Activated naive CD4-positive, alpha-beta T cell (primary cell): Measurements from ENCODE around the gene CSF3.

Experiments used
- DNase-seq, 4 experiments: peaks; one replicate each; lab custom pipeline; 2025; lab: John Stamatoyannopoulos, UW

Gene CSF3

DNA sequence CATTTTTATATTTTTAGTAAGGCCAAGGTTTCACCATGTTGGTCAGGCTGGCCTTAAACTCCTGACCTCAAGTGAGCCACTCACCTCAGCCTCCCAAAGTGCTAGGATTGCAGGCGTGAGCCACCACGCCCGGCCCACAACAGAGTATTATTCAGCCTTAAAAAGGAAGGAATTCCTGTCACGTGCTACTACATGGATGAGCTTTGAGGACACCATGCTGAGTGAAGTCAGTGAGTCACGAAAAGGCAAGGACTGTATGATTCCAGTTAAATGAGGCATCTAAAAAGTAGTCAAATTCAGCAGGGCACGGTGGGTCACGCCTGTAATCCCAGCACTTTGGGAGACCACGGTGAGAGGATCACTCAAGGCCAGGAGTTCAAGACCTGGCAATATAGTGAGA is 9.7 kb downstream of the CSF3 start:
- DNase-seq, result no peak

DNA sequence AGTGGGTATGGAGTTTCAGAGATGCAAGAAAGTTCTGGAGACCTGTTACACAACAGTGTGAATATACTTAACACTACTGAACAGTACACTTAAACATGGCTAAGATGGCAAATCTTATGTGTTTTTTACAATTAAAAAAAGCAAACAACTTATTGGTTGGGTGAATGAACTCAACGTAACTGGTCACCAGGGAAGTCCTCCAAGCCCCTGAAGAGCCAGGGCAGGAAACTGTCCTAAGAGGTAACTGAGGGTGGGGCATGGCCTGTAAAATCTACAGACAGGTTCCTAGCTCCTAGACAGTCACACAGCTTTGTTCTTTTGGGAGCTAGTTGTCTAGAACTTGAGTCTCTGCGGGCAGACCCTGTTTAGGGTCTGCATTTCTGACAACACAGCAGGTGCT is 10.3 kb downstream of the CSF3 start:
- DNase-seq, result no peak

DNA sequence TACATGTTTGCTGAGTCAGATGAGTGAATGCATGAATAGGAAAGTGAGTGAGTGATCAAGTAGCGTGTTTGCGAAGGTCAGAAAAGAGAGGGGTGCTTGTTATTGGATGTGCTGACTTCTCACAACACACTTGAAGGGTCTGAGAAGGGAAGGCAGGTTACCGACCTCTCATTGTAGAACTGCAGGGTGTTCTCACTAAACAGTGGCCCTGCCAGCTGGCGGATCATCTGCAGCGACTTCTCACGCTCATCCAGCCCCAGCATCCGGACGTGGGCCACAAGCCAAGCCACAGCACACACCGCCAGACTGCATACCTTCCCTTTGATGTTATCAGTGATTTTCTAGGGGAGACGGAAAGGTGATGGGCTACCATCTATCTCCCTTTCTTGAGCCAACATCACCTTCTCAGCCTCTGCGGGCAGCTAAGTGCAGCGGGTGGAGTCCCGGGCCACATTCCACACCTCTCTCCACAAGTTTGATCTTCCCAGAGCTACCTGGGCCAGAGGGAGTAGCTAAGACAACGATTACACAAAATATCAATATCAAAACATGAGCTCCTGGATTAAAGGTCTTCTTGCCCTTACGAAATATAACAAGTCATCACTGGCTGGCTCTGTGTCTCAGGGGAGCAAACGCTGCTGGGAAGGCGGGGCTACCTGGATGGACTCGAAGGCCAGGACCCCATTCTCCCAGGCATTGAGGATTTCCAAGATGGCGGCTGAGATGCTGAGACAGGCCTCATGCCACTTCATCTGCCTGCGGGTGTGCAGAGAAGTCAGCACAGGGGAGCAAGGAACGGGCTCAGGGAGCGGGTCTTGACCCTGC is 11.0 kb downstream of the CSF3 start:
- peak in 2 of 4 experiments; percentile 9 to 38 for DNase-seq

DNA sequence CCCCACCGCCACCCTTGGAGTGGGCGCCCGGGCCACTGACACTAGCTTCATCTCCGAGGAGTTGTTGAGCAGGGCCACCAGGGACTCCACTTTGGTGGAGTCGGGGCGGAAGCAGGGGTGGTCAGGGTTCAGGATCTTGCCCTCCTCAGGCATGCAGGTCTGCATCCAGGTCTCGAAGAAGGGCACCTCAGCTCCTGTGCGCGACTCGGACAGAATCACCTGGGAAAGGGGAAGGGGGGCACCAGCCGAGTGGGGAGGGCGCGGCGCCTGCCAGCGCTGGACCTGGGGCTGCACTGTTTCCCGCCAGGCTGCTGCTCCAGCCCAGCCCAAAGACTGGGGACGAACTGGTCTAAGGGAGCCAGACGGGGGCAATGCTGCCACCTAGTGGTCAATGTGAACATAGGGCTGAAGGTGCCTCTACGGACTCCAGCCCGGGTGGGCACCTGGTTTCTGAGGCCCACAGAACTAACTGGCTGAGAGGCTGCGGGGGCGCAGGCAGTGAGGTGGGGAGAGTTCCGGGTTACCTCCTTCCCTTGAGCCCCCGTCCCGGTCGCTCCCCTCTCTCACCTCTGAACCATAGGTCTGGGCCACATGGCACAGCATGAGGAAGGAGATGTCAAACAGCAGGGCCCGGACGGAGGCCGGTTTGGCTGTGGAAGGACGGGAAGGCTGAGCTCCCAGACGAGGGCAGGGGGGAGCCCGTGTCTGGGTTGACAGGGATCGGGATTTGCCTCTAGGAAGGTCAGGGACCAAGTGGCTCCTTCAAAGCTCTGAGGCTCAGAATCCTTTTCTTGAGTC is 11.8 kb downstream of the CSF3 start:
- peak; percentile 37 to 64 (median 40) for DNase-seq

DNA sequence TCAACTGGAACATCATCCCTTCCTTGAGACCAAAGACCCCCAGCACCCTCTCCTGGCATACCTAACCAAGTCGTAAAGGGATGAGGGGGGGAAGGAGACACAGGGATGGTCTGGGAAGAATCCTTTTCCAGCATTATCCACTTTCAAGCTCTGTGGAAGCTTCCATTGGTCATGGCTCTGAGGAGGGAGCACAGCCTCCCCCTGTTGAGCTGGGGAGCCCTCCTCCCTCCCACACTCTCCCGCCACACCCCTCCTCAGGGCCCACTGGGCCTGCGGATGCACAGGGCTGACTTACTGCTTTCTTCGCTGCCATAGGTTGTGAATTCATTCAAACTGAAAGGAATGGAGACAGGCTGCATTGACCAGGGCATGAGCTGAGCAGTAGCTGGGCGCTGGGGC is 12.4 kb downstream of the CSF3 start:
- no peak for DNase-seq

DNA sequence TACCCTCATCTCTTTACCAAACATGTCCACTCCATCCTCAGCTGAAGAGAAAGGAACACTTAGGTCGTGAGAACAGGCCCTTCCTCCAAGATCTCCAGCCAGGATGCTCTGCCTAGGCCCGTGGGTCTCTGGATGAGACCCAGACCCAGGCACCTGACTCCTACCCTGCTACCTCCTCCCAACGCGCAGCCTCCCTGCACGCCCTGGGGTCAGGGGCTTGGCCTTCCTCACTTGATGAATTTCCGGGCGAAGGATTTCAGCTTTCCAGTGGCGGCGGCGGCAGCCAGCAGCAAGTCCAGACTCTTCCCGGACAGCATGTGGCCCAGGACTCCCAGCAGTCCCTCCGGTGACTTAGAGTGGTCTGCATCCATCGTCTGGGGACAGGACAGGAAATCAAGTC is 13.4 kb downstream of the CSF3 start:
- no peak for DNase-seq

DNA sequence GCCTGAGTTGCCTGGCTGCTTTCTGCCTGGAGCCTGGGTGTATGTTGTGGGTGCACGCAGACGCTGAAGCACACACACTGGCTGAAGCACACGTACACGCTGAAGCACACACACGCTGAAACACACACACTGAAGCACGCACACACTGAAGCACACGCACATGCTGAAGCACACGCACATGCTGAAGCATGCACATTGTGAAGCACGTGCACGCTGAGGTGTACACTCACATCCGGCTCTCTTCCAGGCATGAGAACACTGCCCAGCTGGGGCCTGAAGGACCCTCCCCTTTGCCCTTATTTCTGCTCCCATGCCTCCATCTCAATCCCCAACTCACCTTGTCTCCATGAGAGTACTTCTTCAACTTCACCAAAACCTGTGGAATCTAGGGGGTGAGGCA is 16.5 kb downstream of the CSF3 start:
- no peak for DNase-seq

DNA sequence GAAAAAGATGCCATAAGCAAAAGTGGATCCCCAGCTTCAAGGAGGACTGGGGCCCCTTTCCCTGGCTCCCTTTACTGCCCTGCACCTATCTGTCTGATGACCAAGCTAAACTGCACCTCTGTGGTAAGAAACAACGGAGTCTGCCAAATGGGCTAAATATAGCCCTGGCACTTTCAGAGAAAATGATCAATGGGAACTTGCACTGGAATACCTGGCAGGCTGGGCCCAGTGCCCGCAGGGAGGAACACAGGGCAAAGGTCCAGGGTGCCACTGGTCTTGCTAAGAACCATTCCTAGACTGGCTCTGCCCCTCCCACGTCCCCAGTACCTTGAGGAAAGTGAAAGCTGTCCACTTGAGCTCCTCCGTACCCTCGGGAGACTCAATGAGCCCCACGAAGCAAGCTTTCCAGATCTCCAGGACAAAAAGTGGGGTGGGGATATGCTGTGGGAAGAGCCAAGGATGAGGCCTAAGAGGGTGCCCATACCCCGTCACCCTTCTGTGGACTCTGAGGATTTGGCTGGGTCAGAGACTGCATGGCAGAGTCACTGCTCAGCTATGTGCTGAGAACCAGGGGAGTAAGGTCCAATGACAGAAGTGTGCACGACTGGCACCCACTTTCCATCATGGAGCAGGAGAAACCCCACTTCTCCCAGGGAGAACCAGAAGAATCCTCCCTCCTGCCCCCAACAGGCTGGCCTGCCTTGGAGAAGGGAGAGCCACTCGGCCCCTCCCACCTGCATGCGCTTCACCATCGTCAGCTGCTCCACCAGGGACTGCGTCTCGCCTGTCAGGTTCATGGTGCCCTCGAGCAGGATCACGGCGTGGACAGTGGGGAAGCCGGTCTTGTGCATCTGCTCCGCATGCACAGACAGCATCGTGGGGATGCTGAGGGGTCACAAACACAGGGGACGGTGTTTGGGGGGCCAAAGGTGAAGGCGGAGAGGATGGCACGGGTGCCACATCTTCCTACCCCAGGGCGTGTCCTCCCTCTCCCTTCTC is 17.4 kb downstream of the CSF3 start:
- DNase-seq, result no peak

DNA sequence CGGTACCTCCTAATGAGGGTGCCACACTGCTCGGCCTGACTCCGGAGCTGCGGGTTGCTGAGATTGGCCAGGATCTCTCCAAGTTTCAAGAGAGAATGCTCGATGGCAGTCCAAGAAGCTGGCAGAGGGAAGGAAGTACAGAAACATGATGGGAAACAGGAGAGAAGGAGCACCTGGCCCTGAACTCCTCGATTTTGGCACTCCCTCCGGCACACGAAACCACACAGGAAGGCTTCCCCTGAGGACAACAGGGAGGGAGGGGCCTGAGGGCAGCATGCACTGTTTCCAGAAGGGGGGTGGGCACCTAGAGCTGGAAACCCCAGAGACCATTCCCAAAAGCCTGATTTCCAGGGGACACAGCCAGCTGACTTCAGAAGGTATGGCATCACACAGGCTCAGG is 18.1 kb downstream of the CSF3 start:
- no peak for DNase-seq

DNA sequence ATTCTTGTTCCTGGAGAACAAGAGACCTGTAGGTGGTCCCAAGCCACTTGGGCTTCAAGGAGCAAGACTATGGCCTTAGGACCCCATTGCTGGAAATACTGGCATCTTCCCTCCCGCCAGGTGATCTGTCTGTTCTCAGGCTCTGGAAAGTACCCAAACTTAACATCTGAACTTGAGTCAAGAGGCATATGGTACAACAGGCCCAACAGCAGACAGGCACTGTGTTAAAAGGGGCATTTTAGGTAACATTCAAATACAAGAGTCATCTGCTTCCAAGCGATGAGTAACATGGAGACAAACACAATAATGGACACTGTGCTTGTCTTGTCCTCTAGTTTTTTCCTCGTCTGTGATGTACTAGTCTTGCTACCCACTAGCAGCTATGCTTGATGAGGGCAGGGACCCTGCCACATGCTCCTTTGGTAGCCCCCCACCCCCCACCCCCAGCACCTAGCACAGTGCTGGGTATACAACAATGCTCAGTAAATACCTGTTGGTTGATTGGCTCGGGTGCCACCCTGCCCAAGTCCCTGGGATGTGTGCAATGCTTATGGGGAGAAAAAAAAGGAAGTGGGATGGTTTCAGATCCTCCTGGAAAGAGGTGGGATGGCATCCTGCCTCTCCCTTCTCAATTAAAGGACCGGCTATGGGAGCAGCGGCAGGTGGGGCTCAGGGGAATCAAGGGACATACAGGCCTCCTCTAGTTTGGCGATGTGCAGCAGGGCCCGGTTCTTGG is 19.4 kb downstream of the CSF3 start:
- DNase-seq, result no peak

DNA sequence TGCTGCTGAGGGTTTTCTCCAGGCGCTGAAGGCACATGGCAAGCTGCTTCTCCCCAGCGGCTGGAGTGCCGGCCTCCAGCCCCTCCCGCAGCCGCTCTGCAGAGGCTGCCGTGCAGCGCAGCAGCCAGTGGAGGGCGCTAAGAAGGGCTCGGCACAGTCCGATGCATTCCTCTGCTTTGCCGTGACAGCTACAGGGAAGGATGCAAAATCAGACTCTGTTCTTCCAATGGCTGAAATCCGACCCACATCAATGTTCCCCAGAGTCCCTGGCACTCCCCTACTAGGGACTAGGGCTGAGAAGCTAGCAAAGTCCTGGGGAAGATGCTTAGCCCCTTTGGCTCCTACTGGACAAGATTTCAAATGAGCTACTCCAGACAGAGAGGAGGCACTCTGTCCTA is 19.9 kb downstream of the CSF3 start:
- DNase-seq, result no peak

DNA sequence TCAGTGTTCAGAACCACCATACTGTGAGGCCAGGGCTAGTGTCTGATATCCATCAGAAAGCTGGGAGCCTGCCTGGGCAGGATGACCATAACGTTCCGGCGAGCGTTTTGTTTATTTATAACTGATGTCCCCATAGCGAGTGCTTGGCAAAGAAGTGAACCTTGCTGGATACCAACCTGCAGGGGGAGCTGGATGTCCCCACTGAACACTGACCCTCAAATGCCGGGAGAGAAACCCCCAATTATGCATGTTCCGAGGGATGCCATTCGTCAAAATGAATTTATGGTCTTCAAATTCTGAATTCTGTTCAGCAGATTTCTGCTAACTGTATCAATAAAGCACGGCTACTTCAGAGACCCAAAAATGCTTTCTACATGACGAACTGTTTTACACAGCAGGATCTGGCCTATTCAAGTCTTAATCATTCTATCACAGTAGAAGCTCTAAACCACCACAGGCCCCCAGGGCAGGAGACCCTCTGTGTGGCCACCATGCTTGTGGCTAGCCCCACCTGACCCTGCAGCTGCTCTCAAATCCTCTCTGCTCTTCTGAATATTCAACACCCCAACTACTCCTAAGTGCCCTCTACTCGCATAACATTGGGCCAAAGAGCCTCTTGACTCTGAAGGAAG is 23.8 kb downstream of the CSF3 start:
- DNase-seq, result no peak

DNA sequence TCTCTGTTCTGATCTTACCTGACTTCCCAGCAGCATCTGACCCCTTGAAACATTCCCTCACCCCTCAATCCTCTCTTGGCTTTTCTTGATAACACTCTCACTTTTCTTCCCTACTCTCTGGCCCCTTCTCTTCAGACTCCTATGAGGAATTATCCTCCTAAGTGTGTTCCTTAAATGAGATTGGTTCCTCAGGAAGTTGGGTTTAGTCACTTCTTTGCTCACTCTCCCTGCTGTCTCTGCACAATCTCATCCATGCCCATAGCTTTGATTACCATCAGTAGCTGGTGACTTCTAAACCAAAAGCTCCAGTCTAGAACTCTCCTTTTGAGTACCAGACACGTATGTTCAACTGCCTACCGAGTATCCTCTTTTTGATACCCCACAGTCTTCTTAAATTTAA is 26.0 kb downstream of the CSF3 start:
- no peak for DNase-seq

DNA sequence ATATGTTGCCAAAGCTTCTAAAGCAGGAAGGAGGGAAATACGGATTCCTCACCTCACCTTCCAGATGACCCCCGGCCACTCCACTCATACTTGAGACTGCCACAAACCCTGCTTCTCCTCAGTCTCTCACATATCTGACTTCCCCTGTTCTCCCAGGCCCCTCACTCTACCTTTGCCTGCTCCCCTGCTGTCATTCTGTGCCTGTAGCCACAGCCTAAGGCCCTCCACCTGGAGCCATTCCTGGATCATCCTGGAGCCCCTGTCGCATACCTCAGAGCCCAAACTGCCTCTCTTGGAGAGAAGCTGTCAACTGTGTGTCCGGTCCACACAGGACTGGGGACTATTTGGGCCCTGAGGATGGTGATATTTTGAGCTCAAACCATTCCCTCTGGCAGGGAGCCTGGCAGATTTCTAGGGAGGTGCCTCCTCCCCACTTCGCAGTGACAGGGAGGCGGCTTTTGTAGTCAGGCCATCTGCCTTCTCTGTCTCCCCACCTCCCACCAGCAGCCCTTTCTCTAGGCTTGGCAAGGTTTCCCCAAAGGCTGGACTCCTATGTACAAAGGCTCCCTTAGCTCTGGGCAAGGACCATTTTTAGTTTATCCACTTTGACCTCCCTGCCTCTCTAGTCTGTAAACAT is 41.3 kb downstream of the CSF3 start:
- no peak for DNase-seq

DNA sequence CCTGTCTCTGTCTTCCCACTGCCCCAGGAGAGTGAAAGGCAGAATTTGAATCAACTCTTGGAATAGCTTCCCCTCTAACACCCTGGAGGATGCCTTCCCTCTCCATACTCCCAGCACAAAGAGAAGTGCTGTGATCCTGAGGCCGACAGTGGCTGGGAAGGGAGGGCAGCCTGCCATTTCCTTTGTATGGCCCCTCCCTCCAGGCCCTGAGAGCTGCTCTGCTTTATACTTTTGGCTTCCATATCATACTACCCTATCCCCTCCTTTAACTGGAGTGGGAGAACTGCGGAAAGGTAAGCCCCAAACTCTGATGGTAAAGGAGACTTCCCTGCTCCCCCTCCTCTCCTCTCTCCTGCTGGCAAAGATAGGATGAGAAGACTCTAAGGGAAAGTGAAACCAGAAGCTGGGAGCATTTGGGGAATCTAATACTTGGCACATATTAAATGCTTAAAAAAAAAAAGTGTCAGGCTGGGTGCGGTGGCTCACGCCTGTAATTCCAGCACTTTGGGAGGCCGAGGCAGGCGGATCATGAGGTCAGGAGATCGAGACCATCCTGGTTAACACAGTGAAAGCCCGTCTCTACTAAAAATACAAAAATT is 43.0 kb downstream of the CSF3 start:
- DNase-seq, result no peak

DNA sequence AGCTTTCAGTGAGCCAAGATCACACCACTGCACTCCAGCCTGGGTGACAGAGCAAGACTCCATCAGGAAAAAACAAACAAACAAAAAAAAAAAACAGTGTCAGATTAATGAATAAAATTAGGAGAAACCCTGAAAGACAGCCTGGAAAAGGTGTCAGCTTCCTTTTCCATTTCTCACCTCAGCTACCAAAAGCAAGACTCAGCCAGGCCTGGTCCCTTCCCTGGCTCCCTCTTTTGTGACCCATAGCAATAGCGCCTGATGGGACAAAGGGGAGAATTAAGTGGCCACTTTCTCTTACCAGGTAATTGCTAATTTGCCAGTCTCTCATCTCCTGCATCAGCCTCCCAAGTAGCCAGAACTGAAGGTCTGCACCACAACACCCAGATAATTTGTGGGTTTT is 43.6 kb downstream of the CSF3 start:
- no peak for DNase-seq

DNA sequence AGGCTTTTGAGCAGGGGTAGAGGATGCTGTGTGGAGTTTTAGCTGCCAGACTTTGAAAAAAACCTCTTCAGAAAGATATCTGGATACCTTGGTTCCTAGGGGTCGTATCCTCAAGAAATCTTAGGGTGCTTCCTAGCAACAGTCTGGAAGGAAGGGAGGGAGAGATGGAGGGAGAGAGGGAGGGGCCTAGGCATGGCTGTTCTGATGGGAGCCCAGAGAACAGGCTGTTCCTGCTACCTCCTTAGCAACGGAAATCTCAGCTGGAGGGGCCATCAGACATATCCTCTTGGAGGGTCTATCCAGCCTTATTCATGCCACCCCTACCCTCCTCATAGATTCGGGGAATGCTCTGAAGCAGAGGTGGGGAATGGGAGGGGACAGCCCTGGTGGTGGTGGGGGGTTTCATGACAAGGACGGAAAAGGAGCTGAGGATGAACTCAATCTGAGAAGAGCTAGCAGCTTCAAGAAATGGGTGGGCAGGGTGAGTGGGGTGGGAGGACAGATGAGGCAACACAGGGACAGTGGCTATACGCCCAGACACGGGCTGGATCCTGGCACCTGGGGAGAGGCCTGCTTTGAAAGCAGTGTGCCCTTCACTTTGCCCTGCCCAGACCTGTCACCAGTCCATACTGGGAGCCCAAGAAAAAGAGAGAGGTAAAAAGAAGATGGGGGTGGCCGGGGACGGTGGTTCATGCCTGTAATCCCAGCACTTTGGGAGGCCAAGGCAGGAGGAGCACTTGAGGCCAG is 44.7 kb downstream of the CSF3 start:
- DNase-seq, result no peak

DNA sequence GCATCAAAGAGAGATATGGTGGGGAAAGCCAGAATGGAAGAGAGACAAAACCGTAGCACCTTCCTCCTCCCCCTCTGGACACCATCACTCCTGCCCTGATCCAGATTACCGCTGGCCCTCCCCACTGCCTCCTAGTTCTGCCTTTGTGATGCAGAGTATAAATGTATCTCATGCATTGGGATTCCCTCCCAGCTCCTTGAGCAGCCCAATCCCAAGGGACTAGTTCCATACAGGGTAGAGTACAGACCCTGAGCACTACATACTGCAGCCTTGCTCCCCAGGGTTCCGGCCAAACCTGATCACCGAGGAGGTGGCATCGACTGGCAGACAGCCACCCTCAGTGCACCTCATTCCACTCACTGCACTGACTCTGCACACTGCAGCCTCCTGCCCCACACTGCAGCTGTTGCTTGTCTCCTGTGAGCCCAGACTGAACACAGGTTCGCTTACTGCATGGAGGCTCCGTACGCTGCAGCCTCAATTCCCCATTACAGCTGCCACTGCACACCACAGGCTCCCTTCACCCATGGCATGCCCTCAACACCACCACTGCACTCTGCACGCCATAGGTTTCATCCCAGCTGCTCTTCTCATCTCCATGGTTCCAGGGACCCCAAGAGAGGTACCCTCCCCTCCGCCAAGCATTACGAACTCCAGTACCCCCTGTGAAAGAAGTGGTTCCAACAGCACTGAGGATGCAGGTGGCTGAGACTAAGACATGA is 45.8 kb downstream of the CSF3 start:
- no peak for DNase-seq

DNA sequence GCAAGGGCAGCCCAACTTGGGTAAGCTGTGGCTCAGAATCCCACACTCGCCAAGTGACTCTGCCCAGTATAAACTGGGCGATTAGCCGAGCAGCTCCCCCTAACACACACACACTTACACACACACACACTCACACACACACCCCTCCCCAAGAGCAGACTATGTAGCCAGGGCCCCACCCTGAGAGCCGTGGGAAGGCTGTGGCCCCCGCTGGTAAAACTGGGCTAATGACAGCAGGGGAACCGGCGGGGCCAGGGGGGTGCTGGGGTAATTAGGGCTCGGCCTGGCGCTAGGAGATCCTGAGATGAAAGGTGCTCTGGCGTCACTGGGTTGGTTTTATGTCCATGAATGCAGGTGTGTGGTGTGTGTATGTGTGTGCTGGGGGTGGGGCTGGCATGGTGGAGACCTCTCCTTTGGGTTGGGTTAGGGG is 46.4 kb downstream of the CSF3 start:
- DNase-seq, result no peak
